HG03280 (cell line): Measurements from ENCODE around the gene MAB21L1.

Experiments used
- ATAC-seq: cut with Tn5 transposase; IDR thresholded peaks from one replicate; pipeline ENCODE4 v1.9.1; 2021; ENCODE audit warnings: mild to moderate bottlenecking, moderate library complexity; ENCODE audit not compliant: unreplicated experiment

Gene MAB21L1

GRCh38 chr13:35480346-35480745 lies 3.9 kb upstream of the MAB21L1 start:
- no peak for ATAC-seq

DNA sequence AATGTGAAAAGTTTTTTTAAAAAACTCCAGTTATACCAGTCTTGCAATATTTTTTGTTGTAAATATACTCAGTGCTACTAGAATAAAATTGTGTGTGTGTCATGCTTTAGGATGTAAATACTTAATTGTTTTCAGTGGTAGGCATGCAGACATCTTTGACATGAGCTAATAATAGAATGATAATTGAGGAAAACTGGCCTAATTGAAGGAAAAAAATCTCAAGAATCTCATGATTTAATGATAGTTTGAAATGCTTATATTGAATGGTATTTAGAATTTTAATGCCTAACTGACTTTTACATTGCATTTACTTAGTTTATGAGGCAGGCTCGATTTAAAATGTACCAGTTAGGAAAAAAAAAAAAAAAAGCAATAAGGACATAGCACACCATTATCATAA lies 3.2 kb upstream of the MAB21L1 start:
- no peak for ATAC-seq

DNA sequence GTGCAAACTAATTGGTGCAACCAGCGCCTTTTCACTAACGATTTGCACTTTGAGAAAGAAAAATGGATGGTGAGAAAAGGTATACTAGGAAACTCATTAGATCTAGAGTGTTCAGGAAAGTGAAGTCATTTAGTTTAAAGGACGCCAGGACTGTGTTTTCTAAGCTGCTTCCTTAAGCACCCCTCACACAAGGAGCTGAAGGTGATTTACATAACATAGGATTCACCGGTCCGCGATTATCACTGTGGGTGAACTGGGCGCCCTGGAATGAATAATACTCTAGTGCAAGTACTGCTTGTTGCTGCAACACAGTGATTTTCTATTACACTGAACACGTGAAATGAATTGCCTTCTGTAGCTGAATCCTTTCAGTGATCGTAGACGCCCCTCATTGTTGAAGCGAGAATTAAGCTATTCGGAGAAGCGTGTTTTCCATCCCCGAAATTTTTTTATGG lies 2.6 kb upstream of the MAB21L1 start:
- no peak for ATAC-seq

- no peak for ATAC-seq
These were observed 2.0 kb upstream of the MAB21L1 start for GRCh38 chr13:35478271-35479037.

DNA sequence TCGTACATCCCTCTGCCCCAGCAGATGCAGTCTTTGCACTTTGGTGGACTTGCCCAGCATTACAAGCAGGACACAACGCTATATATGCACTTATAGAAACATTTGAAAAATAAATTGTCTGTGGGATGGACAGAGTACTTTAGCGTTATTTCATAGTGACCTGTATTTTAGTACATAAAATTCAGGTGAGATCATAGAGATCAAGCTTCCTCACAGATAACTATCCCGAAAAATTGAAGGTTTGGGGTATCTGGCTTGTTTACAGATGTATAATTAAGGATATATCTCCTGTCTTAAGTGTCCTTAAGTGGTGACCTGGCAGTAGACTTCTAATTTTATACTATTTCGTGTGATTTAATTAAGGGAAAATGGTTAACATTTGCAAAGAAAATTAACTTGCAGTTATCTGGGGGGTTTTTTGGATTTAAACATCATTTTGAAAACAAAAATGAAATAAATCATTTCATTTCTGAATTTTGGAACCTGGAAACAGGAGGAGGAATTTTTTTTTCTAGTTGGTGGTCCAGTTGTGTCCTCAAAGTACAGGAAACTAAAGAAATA lies 977 bp upstream of the MAB21L1 start:
- no peak for ATAC-seq

DNA sequence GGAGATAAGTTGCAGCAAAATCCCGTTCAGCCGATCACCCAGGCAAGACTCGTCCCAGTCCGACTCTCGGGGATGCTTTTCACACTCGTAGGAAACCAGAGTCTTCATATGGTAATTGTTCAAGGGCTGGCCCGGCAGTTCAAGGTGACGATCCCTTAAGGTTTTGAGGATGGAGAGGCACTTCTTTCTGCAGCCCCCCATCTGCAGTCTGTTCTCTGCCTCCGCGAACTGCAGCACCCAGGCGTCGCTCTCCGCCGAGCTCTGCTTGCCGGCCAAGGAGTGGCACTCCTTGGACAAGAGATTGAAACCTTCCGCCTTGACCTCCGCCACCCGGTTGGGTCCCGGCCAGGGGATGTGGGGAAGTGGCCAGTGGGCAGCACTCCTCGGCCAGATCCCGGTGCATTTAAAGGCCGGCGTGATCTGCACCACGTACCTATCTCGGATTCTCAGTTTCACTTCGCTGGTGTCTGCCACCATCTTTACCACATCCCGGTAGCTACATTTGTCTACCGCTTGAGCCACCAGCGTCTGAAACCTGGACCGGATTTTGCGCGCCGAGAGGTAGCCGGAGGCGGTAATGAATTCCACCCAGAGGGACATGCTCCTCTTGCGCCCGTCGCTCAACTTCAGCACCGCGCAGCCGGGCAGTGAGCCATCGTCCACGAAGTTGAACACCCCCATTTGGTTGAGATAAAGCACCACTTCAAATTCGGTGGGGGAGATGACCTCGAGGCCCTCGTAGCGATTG lies 1.1 kb downstream of the MAB21L1 start:
- no peak for ATAC-seq

DNA sequence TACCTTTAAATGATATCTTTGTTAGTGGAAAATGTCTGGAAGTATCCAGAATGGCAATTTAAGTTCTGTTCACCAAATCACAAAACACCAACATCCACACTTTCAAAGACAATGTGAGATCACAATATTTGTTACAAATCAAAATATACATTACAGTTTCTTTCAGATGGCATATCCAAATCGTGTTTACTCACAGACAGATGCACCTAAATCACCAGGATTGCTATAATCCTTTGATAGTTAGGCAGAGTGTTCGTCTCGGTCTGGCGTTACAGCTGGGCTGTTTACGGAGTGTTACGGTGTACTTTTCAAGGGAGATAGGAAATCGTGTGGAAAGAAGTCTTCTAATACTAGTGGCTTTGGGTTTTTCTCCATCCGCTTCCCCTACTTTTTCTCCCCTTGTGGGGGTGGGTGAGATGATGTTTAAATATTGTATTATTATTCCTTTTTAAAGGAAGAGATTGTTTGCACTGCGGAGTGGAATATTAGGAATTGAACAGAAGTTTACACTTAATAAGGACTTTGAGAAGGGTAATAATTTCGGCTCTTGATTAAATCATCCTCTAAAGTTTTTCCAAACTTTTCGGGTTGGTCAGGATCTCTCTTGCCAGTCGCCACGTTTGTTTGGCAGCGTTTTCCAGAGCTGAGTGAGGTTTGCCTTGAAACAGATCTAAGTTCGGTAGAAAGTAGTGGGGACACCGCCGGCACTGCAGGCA lies 1.8 kb downstream of the MAB21L1 start:
- no peak for ATAC-seq

DNA sequence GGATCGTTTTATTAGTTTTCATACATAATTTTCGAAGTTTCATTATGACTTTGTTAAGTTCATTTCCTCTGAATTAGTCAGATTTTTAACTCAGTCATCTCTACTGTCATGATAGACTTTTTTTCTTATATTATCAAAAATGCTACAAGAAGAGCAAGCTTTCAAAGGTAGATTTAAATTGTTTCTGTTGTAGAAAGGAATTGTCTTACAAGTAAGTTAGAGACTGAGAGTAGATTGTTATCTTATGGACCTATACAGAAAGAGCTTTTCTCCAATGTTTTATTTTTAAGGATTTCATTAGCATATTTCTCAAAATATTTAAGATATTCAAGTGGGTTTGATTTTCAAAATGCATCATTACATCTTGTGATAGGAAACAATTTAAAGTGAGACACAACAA lies 2.7 kb downstream of the MAB21L1 start:
- ATAC-seq: no peak

- ATAC-seq: no peak
These were observed 3.2 kb downstream of the MAB21L1 start for GRCh38 chr13:35473206-35473775.

DNA sequence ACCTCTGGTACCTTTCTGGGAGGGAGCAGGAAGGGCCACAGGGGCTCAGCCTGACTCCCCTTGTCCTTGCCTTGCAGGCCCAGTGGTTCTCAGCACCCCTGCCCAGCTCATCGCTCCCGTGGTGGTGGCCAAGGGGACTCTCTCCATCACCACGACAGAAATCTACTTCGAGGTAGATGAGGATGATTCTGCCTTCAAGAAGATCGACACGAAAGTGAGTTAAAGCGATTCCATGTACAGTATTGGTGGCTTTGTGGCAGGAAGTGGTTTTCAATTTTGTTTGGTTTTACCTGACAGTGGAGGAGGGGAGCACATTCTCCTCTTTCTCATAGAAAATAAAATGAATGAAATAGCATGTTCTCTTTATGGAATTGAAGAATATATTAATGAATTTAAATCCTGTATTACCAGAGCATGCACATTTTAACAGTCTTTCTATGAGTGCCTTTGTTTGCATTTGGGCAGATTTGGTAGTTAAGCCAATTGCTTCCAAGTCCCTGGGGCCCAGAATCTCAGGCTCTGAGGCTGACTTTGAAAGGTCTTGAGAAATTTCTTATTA lies 4.1 kb downstream of the MAB21L1 start:
- no peak for ATAC-seq

DNA sequence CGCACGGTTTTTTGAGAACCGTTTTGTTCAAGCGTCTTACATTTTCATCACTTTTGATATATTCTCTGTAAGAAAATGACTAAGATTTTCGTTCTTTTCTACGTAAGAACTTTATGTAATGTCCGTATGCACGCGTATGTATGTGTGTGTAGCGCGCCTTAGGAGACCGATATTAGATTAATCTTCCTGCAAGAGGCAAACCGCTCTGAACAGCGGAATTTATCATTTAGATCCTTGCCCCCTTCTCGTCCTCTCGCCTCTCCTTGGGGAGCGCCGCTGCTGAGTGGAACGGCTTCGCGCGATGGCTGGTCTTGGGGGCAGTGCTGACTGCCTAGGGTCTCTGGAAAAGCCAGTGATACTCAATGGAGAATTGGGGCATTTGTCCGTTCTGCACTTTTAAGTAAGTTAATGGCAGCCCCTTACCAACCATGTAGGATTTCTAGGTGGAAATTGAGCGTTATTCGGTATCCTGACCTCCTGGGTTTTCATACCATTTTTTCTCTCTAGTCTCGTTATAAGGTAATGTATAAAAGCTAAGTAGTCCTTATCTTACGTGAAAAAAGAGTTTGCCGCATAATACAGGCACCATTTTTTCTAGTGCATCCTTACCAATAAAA lies 4.7 kb downstream of the MAB21L1 start:
- ATAC-seq: no peak

GRCh38 chr13:35470671-35471661 lies 5.5 kb downstream of the MAB21L1 start:
- no peak for ATAC-seq

DNA sequence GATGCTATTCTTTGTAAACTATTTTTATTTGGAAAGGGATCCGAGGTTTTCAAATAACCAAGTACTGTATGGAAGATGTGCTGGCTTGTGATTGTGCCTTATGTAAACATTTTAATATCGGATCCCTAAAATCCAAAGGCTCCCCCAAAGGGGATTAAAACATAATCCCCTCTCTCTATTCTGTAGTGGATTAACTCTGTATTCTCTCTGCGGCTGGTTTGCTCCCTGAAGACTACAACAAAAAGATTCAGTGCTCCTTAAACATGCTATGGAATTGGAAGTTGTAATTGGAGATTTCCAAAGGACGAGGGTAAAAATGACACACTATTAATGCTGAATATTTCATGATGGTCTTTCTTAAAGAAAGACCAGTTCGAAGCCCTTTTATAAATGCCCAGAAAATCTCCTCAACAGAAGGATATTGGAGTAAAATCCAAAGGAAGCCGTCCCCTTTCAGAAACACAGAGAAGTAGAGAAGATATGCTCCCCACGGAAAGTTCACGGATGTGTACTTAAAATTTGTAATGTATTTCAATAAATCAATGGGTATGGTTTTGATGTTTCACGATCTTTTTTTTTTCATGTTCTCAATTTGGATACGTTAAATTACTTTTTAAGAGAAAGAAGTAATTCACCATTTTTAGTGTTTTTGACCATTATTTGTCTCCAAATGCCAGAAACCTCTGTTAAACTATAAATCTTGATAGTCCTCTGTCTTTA lies 6.5 kb downstream of the MAB21L1 start:
- ATAC-seq: no peak

- no peak for ATAC-seq
These were observed 8.3 kb downstream of the MAB21L1 start for GRCh38 chr13:35468195-35468594.

GRCh38 chr13:35465371-35465770 lies 11.1 kb downstream of the MAB21L1 start:
- no peak for ATAC-seq

GRCh38 chr13:35460061-35460460 lies 16.4 kb downstream of the MAB21L1 start:
- no peak for ATAC-seq

DNA sequence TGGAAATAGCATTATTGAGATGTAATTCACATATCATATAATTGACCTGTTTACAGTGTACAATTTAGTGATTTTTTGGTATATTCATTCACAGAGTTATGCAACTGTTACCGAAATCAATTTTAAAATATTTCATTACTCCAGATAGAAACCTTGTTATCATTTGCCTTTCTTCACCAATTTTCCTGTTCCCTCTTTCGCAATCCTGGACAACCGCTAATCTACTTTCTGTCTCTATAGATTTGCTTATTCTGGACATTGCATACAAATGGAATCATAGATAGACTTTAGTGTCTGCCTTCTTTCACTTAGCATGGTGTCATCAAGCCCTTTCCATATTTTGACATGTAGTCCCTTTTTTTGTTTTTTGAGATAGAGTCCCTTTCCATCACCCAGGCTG lies 19.2 kb downstream of the MAB21L1 start:
- ATAC-seq: no peak

DNA sequence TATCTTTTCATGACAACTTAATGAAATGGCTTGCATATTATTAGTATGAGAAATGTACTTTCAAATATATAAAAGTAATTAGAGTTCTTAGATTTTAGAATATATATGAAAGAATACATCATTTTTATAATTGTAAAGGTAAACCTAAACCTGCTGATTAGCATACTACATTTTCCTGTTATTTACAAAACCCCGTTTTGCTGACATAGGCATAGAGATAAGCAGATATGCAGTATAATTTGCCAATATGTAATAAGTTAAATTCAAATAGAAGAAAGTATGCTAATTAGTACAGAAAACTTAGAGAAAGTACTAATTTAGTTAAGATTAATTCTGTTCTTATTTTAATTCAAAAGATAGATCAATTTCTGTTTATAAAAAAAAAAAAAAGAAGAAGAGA lies 21.5 kb downstream of the MAB21L1 start:
- no peak for ATAC-seq
